Left kidney (tissue), 2 donors: ENCODE results near the gene KCNIP4. TPM values are rescaled to one million over a fixed set of nuclear protein-coding genes. Genes with fewer than 3 reads are reported as not detected.

ENCODE experiments used
- DNase-seq: peaks from one replicate; pipeline ENCODE4 v3.0.0-alpha.2; 2013
- polyA plus RNA-seq: library from polyadenylated mRNA; unstranded; fragments of 120-200 nt; gene quantifications from one replicate; pipeline ENCODE4 v1.2.1, GENCODE V29; 2013; ENCODE audit not compliant: insufficient read length

Gene KCNIP4
- polyA plus RNA-seq, 1 donor: 13.0 TPM

- DNase-seq: no peak
Measured at GRCh38 chr4:21849077-21849476, 99.5 kb downstream of the KCNIP4 start.

GRCh38 chr4:21848021-21848420 lies 100.6 kb downstream of the KCNIP4 start:
- peak; percentile 3 for DNase-seq

GRCh38 chr4:21845663-21846062 lies 102.9 kb downstream of the KCNIP4 start:
- no peak for DNase-seq

GRCh38 chr4:21835712-21836111 lies 112.9 kb downstream of the KCNIP4 start:
- DNase-seq: no peak

- no peak for DNase-seq
Measured at GRCh38 chr4:21830272-21830671, 118.3 kb downstream of the KCNIP4 start.

- DNase-seq: no peak
Measured at GRCh38 chr4:21827575-21827974, 121.0 kb downstream of the KCNIP4 start.

- no peak for DNase-seq
Measured at GRCh38 chr4:21826071-21826470, 122.5 kb downstream of the KCNIP4 start.

GRCh38 chr4:21819086-21819485 lies 129.5 kb downstream of the KCNIP4 start:
- no peak for DNase-seq

GRCh38 chr4:21815651-21816377 lies 132.8 kb downstream of the KCNIP4 start:
- no peak for DNase-seq

GRCh38 chr4:21811565-21811964 lies 137.0 kb downstream of the KCNIP4 start:
- no peak for DNase-seq

GRCh38 chr4:21806991-21807390 lies 141.6 kb downstream of the KCNIP4 start:
- DNase-seq: no peak

GRCh38 chr4:21802406-21802805 lies 146.2 kb downstream of the KCNIP4 start:
- no peak for DNase-seq

- DNase-seq: no peak
Measured at GRCh38 chr4:21801661-21802385, 146.7 kb downstream of the KCNIP4 start.

GRCh38 chr4:21795091-21795490 lies 153.5 kb downstream of the KCNIP4 start:
- DNase-seq: no peak

- no peak for DNase-seq
Measured at GRCh38 chr4:21792736-21793135, 155.8 kb downstream of the KCNIP4 start.

GRCh38 chr4:21790438-21791029 lies 158.0 kb downstream of the KCNIP4 start:
- no peak for DNase-seq

- DNase-seq: no peak
Measured at GRCh38 chr4:21780148-21780547, 168.4 kb downstream of the KCNIP4 start.

- no peak for DNase-seq
Measured at GRCh38 chr4:21778702-21779101, 169.9 kb downstream of the KCNIP4 start.

- no peak for DNase-seq
Measured at GRCh38 chr4:21775703-21776102, 172.9 kb downstream of the KCNIP4 start.

- DNase-seq: no peak
Measured at GRCh38 chr4:21769404-21770147, 179.0 kb downstream of the KCNIP4 start.

- peak; percentile 54 for DNase-seq
Measured at GRCh38 chr4:21768349-21769310, 179.9 kb downstream of the KCNIP4 start.
